K562 (cell line): Measurements from ENCODE around the gene SLC39A6. TPM values are rescaled to one million over a fixed set of nuclear protein-coding genes. Genes with fewer than 3 reads are reported as not detected.

Experiments used
- ATAC-seq: fragments of 200-7000 bp; cut with Tn5 transposase; 3 replicates; pipeline ENCODE4 v1.9.1; 2020; ENCODE audit warnings: moderate library complexity
- BruUV-seq: library from RNA; stranded (reverse); fragments of 400-500 nt; replicated peaks from 2 replicates; lab custom pipeline; 2021; lab: Mats Ljungman, UMichigan
- CTCF ChIA-PET: fragments of 300-600 bp; formaldehyde crosslinking; extraction: SDS; loops from one replicate; lab custom pipeline; 2021; ENCODE audit warnings: low intra/inter-chr PET ratio; lab: Yijun Ruan, JAX
- POLR2A ChIA-PET: fragments of 300-600, 350-650 bp; sonication (Branson Sonifier 250); formaldehyde crosslinking; extraction: SDS; loops from one replicate; lab custom pipeline; 2021; ENCODE audit warnings: antibody characterized with exemption, inconsistent platforms; lab: Yijun Ruan, JAX
- DNase-seq, 4 experiments: peaks; one replicate each; pipeline versions ENCODE4 v3.0.0 to v3.0.0-alpha.2; 2011 to 2018; ENCODE audit warnings: low spot score in 3 of 4, mixed read lengths in 3 of 4; ENCODE audit errors: extremely low read depth in 1 of 4
- FAIRE-seq: peaks from 2 replicates; lab custom pipeline; 2011; peaks lifted over from hg19 to GRCh38; lab: Jason Lieb, UNC
- H2AFZ ChIP-seq: 2 replicates; pipeline ENCODE4 v1.6.0; 2011; ENCODE audit warnings: low read depth, low read length, control low read depth, inconsistent platforms
- H3K27ac ChIP-seq: fragments of 200-600 bp; 3 replicates; pipeline ENCODE4 v1.8.0; 2011; ENCODE audit warnings: low read depth, mild to moderate bottlenecking, control low read depth, inconsistent platforms, low read length, moderate library complexity, mixed read lengths; ENCODE audit errors: extremely low read depth
- H3K27me3 ChIP-seq, 2 experiments: fragments of 300-600 bp in 1 of 2; 2 replicates in 1 of 2; 3 replicates in 1 of 2; pipeline versions ENCODE4 v1.6.0 to v1.8.0; 2011; ENCODE audit warnings: inconsistent platforms in 2 of 2, low read length in 2 of 2, mild to moderate bottlenecking in 1 of 2, mixed read lengths in 1 of 2, moderate library complexity in 1 of 2; ENCODE audit not compliant: control insufficient read depth in 2 of 2, insufficient read depth in 2 of 2
- H3K36me3 ChIP-seq: fragments of 300-600 bp; 3 replicates; pipeline ENCODE4 v1.8.0; 2011; ENCODE audit warnings: mild to moderate bottlenecking, low read length, inconsistent platforms; ENCODE audit not compliant: control insufficient read depth, insufficient read depth
- H3K4me1 ChIP-seq, 2 experiments: fragments of 200-600 bp in 1 of 2; replicated peaks in 1 of 2; 2 replicates in 1 of 2; 3 replicates in 1 of 2; pipeline versions ENCODE4 v1.5.1 to v1.8.0; 2011; ENCODE audit warnings: inconsistent platforms in 2 of 2, low read length in 2 of 2, mild to moderate bottlenecking in 1 of 2, mixed read lengths in 1 of 2, moderate library complexity in 1 of 2; ENCODE audit not compliant: control insufficient read depth in 2 of 2, insufficient read depth in 2 of 2
- H3K4me2 ChIP-seq: 2 replicates; pipeline ENCODE4 v1.6.1; 2011; ENCODE audit warnings: low read length, control low read depth, inconsistent platforms, mixed read lengths; ENCODE audit not compliant: insufficient read depth
- H3K4me3 ChIP-seq: fragments of 200-600 bp; sonication (generic), shearing (Covaris generic); 2 replicates; pipeline ENCODE4 v1.5.1; 2016; ENCODE audit warnings: control low read depth, inconsistent platforms
- H3K79me2 ChIP-seq: fragments of 200-600 bp; 3 replicates; pipeline ENCODE4 v1.8.0; 2011; ENCODE audit warnings: low read length, inconsistent platforms; ENCODE audit not compliant: control insufficient read depth, insufficient read depth
- H3K9ac ChIP-seq, 2 experiments: 2 replicates each; pipeline versions ENCODE4 v1.6.0 to v1.6.1; 2011; ENCODE audit warnings: low read depth in 2 of 2, low read length in 2 of 2, control low read depth in 1 of 2, inconsistent platforms in 1 of 2, mild to moderate bottlenecking in 1 of 2, mixed read lengths in 1 of 2; ENCODE audit not compliant: insufficient read depth in 1 of 2
- H3K9me1 ChIP-seq: one replicate; pipeline ENCODE4 v1.6.0; 2011; ENCODE audit warnings: inconsistent platforms, mild to moderate bottlenecking, low read length, moderate library complexity; ENCODE audit not compliant: control insufficient read depth, insufficient read depth
- H3K9me3 ChIP-seq: replicated peaks from 2 replicates; pipeline ENCODE4 v1.5.1; 2011; ENCODE audit warnings: low read depth, low read length, inconsistent platforms; ENCODE audit not compliant: control insufficient read depth, insufficient read depth
- H4K20me1 ChIP-seq: replicated peaks from 2 replicates; pipeline ENCODE4 v1.6.1; 2011; ENCODE audit warnings: low read length, inconsistent platforms, mixed read lengths; ENCODE audit not compliant: control insufficient read depth, insufficient read depth
- CBFB ChIP-seq: sonication (generic); formaldehyde crosslinking; IDR thresholded peaks from 2 replicates; pipeline ENCODE4 v1.4.0; 2020; ENCODE audit warnings: mild to moderate bottlenecking, missing genetic modification reagents
- CBX3 ChIP-seq, 2 experiments: IDR thresholded peaks; 1 replicate in 1 of 2; 2 replicates in 1 of 2; pipeline ENCODE4 v1.6.1; 2012; ENCODE audit warnings: inconsistent platforms in 2 of 2, low read length in 2 of 2, borderline replicate concordance in 1 of 2, control low read depth in 1 of 2
- DDX20 ChIP-seq: fragments of 450-650 bp; IDR thresholded peaks from 2 replicates; pipeline ENCODE4 v1.6.1; 2016; ENCODE audit warnings: missing genetic modification characterization, low read depth, mild to moderate bottlenecking, missing compliant biosample characterization, moderate library complexity
- ERF ChIP-seq: fragments of 450-650 bp; formaldehyde crosslinking; IDR thresholded peaks from 2 replicates; pipeline ENCODE4 v1.4.0; 2020; ENCODE audit warnings: mild to moderate bottlenecking, mixed read lengths
- FOXJ3 ChIP-seq: sonication (generic); formaldehyde crosslinking; IDR thresholded peaks from 2 replicates; pipeline ENCODE4 v1.4.0; 2020; ENCODE audit warnings: mild to moderate bottlenecking, missing genetic modification reagents
- KAT2B ChIP-seq: IDR thresholded peaks from one replicate; pipeline ENCODE4 v1.6.1; 2012; ENCODE audit warnings: low read depth, mild to moderate bottlenecking, control low read depth, inconsistent platforms, low read length, moderate library complexity
- KHSRP ChIP-seq: fragments of 450-650 bp; IDR thresholded peaks from 2 replicates; pipeline ENCODE4 v1.6.1; 2017
- MIER1 ChIP-seq: fragments of 450-650 bp; IDR thresholded peaks from 2 replicates; pipeline ENCODE4 v1.6.1; 2016; ENCODE audit warnings: antibody characterized with exemption, mild to moderate bottlenecking, low read depth
- SPI1 ChIP-seq: IDR thresholded peaks from 2 replicates; pipeline ENCODE4 v1.6.1; 2011; ENCODE audit warnings: low read depth, low read length, control low read depth, borderline replicate concordance
- ZNF583 ChIP-seq: fragments of 250-450 bp; sonication (Bioruptor Pico); IDR thresholded peaks from 2 replicates; pipeline ENCODE4 v1.4.0; 2020
- ZNF76 ChIP-seq: fragments of 250-450 bp; sonication (Bioruptor Pico); IDR thresholded peaks from 2 replicates; pipeline ENCODE4 v1.4.0; 2020; ENCODE audit warnings: mild to moderate bottlenecking, moderate library complexity, borderline replicate concordance
- WGBS: fragments of 100-300 bp; shearing (Covaris generic); methylation state at CpG from one replicate; pipeline ENCODE4 v1.1.6; 2016; ENCODE audit warnings: low coverage, mixed read lengths; ENCODE audit not compliant: insufficient coverage; ENCODE audit errors: missing lambda C conversion rate; 5-methylcytosine and 5-hydroxymethylcytosine counted together
- in situ Hi-C: fragments of 300-500 bp; cut with MboI; formaldehyde crosslinking; loops from 4 replicates; pipeline ENCODE4 v1.15.0; 2018; ENCODE audit warnings: inconsistent platforms, mixed read lengths
- intact Hi-C: fragments of 100-400 bp; cut with micrococcal nuclease; formaldehyde crosslinking; loops from 2 replicates; pipeline ENCODE4 v1.14.2; 2022
- polyA plus RNA-seq, 8 experiments: library from polyadenylated mRNA; depleted of rRNA in 4 of 8; stranded (reverse) in 5 of 8; unstranded in 3 of 8; fragments of >200 nt; fragmentation: Nextera tagmentation in 2 of 8; fragmentation: Illumina TruSeq in 1 of 8; extraction: Ambion mirVana in 2 of 8; extraction: Trizol in 1 of 8; gene quantifications; 2 replicates each; pipeline versions ENCODE4 v1.2.1 to v1.2.3, GENCODE V29; 2011 to 2014; ENCODE audit warnings: inconsistent platforms in 1 of 8, missing spikeins in 1 of 8
- total RNA-seq, 7 experiments: library from RNA; depleted of rRNA in 6 of 7; stranded (reverse); fragments of >200 nt in 6 of 7; fragmentation: Illumina TruSeq in 2 of 7; extraction: Trizol in 2 of 7; gene quantifications; 2 replicates each; pipeline versions ENCODE4 v1.2.1 to v1.2.3, GENCODE V29; 2011 to 2021; ENCODE audit warnings: low replicate concordance in 1 of 7
- TF ChIP-seq, protein P1 (sequence below), 2 experiments: IDR thresholded peaks in 1 of 2; conservative IDR thresholded peaks in 1 of 2; 2 replicates each; pipeline ENCODE4 v1.6.1; 2016; ENCODE audit warnings: low read depth in 2 of 2, mild to moderate bottlenecking in 1 of 2, missing compliant biosample characterization in 1 of 2, missing genetic modification characterization in 1 of 2, moderate library complexity in 1 of 2
- TF ChIP-seq, protein P2 (sequence below): fragments of 450-650 bp; IDR thresholded peaks from one replicate; pipeline ENCODE4 v1.6.1; 2018; ENCODE audit warnings: mild to moderate bottlenecking, moderate library complexity; ENCODE audit not compliant: partially characterized antibody

Gene SLC39A6
- total and polyA plus RNA-seq, 9 of the 15 experiments (the other 6 are each of a cell fraction or from before 2014, with no cell fraction given): 5.6 to 23.8 (median 17.4) TPM

DNA sequence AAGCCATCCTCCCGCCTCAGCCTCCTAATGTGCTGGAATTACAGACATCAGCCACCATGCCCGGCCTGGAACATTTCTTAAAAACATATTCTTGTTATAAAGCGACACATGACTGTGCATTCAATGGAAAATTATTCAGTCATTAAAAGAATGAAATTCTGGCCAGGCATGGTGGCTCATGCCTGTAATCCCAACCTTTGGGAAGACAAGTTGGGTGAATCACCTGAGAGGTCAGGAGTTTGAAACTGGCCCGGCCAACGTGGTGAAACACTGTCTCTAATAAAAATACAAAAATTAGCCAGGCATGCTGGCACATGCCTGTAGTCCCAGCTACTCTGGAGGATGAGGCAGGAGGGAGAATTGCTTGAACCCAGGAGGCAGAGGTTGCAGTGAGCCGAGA lies 40.1 kb downstream of the SLC39A6 start (continued):
- TF ChIP-seq, protein P1, sequence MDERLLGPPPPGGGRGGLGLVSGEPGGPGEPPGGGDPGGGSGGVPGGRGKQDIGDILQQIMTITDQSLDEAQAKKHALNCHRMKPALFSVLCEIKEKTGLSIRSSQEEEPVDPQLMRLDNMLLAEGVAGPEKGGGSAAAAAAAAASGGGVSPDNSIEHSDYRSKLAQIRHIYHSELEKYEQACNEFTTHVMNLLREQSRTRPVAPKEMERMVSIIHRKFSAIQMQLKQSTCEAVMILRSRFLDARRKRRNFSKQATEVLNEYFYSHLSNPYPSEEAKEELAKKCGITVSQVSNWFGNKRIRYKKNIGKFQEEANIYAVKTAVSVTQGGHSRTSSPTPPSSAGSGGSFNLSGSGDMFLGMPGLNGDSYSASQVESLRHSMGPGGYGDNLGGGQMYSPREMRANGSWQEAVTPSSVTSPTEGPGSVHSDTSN (CRISPR knock-in tag; IDR thresholded peaks at IDR 0.05; ENCODE audit: low read depth): no peak
- TF ChIP-seq, protein P1 (tag; conservative IDR thresholded peaks at IDR 0.05; ENCODE audit: low read depth): no peak
- TF ChIP-seq KHSRP: no peak
- TF ChIP-seq ZNF583: no peak
- TF ChIP-seq KAT2B: no peak
- TF ChIP-seq CBFB: no peak
- TF ChIP-seq, all 486 proteins: peak for 0

DNA sequence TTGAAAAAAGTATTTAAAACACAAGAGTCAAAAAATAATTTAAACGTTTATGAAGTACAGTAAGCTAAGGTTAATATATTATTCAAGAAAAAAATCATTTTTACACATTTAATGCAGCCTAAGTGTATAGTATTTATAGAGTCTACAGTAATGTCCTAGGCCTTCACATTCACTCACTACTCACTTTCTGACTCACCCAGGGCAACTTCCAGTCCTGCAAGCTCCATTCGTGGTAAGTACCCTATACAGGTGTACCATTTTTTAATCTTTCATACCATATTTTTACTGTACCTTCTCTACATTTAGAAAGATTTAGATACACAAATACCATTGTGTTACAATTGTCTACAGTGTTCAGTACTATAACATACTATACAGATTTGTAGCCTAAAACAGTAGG lies 40.9 kb downstream of the SLC39A6 start:
- H3K27ac ChIP-seq: no peak overlapping the region
- DNase-seq (no peak), ATAC-seq (no peak), FAIRE-seq (no peak)
- peaks cover 15 to 19% of the 10 kb centered on the region in 2 experiments for H3K27me3 ChIP-seq
- no peak overlapping the region for H3K4me3 ChIP-seq
- no peaks in the 10 kb centered on the region for H3K36me3 ChIP-seq
- no peaks in the 10 kb centered on the region for H3K9me1 ChIP-seq
- no TSS peak for BruUV-seq
- H3K79me2 ChIP-seq: no peaks in the 10 kb centered on the region
- peaks cover 0 to 8% of the 10 kb centered on the region in 2 experiments; a peak in 1 of 5 replicates for H3K4me1 ChIP-seq
- CTCF ChIA-PET: no interaction called here
- H3K9me3 ChIP-seq: no peaks in the 10 kb centered on the region
- no peak overlapping the region for H2AFZ ChIP-seq
- in situ Hi-C loops: loop anchor here (10.0 kb wide), 1 partner anchor 487 kb away; no protein-coding TSS in a partner anchor
- TF ChIP-seq SPI1: no peak
- TF ChIP-seq MIER1: no peak
- TF ChIP-seq ZNF76: no peak
- TF ChIP-seq CBX3 (IDR thresholded peaks at IDR 0.05; ENCODE audit: borderline replicate concordance in 1 of 2, low read length in 2 of 2): no peak
- TF ChIP-seq, protein P2, sequence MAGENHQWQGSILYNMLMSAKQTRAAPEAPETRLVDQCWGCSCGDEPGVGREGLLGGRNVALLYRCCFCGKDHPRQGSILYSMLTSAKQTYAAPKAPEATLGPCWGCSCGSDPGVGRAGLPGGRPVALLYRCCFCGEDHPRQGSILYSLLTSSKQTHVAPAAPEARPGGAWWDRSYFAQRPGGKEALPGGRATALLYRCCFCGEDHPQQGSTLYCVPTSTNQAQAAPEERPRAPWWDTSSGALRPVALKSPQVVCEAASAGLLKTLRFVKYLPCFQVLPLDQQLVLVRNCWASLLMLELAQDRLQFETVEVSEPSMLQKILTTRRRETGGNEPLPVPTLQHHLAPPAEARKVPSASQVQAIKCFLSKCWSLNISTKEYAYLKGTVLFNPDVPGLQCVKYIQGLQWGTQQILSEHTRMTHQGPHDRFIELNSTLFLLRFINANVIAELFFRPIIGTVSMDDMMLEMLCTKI: no peak
- no peak for TF ChIP-seq DDX20 (tag)
- no peak for TF ChIP-seq ERF (CRISPR knock-in tag)
- TF ChIP-seq FOXJ3 (CRISPR knock-in tag): no peak
- 2% methylated on average over 2 of the region's 2 CpGs for WGBS
- POLR2A ChIA-PET: no interaction called here
- intact Hi-C loops: no loop called here
- no peaks in the 10 kb centered on the region for H4K20me1 ChIP-seq
- H3K9ac ChIP-seq: no peak overlapping the region
- no peak overlapping the region for H3K4me2 ChIP-seq
